ENCODE data around the gene RGS9.

DNA sequence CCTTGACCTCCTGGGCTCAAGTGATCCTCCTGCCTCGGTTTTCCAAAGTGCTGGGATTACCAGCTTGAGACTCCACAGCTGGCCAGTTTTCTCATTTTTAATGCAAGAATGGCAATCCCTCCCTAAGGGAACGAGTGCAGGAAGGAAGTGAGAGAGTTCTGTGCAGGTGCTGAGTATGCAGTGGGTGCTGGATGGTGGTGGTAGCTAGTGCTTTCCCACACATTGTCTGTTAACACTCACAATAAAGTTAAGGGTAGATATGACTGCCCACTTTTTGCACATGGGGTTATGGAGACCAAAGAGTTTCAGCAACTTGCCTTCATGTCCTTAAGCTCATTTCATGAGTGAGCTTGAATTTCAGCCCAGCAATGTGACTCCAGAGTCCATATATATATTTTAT is 18.5 kb downstream of the RGS9 start:
- no peak for TF ChIP-seq BHLHE40 (IDR thresholded peaks at IDR 0.05; ENCODE audit: borderline replicate concordance)
- no peak for TF ChIP-seq FOXA1 (IDR thresholded peaks at IDR 0.05)
- TF ChIP-seq ELF4 (IDR thresholded peaks at IDR 0.05): no peak
- TF ChIP-seq NFRKB (IDR thresholded peaks at IDR 0.05): no peak
- no peak for TF ChIP-seq ARNT (IDR thresholded peaks at IDR 0.05)
- no peak for TF ChIP-seq HDGF (IDR thresholded peaks at IDR 0.05; ENCODE audit: borderline replicate concordance)
- no peak for TF ChIP-seq ZNF384 (IDR thresholded peaks at IDR 0.05)
- no peak for TF ChIP-seq SP1 (IDR thresholded peaks at IDR 0.05)
- no peak for TF ChIP-seq FOXM1 (IDR thresholded peaks at IDR 0.05; ENCODE audit: borderline replicate concordance)
- no peak for TF ChIP-seq FOXK2 (IDR thresholded peaks at IDR 0.05)
- TF ChIP-seq SUZ12 (IDR thresholded peaks at IDR 0.05): no peak
- no peak for TF ChIP-seq TARDBP (IDR thresholded peaks at IDR 0.05)
- TF ChIP-seq LEF1 (IDR thresholded peaks at IDR 0.05; ENCODE audit: borderline replicate concordance): no peak

Measured in HEK293T (cell line).